ENCODE results near the gene NIPAL3. TPM values are rescaled to one million over a fixed set of nuclear protein-coding genes. Genes with fewer than 3 reads are reported as not detected.

The NIPAL3 gene
- total RNA-seq, 4 donors from 2014 or later, result 34.8 to 55.8 (median 46.8) TPM

GRCh38 chr1:24470592-24470991, 55.0 kb downstream of the NIPAL3 start:
- in situ Hi-C loops (cut with MboI; ENCODE audit: low pct_ligation_motif_present in 1 of 4, low pct_unique_long_range_greater_than_20kb in 1 of 4, low sequenced_read_pairs in 3 of 4), result no loop called here
- no peak for TF ChIP-seq POLR2A (IDR thresholded peaks at IDR 0.05)
- no peak for TF ChIP-seq CTCF (IDR thresholded peaks at IDR 0.05)
- 83% methylated on average over 2 of the region's 2 CpGs for WGBS, 2 donors (ENCODE audit: low coverage in 1 of 2)

GRCh38 chr1:24472527-24473251, 57.1 kb downstream of the NIPAL3 start:
- no peaks in the 10 kb centered on the region for H3K27me3 ChIP-seq
- peaks cover 0 to 4% (median 0%) of the 10 kb centered on the region in 4 donors for H3K36me3 ChIP-seq
- no peaks in the 10 kb centered on the region for H3K4me1 ChIP-seq
- no peak overlapping the region for H3K4me3 ChIP-seq
- 90 to 91% methylated on average over 6 to 11 of the region's 11 CpGs for WGBS, 2 donors (ENCODE audit: low coverage in 1 of 2)
- no peak for DNase-seq
- no peak for TF ChIP-seq CTCF (IDR thresholded peaks at IDR 0.05)
- no peak for TF ChIP-seq EP300 (IDR thresholded peaks at IDR 0.05; ENCODE audit: low read depth)
- no peaks in the 10 kb centered on the region for H3K9me3 ChIP-seq
- H3K27ac ChIP-seq, result no peak overlapping the region
- intact Hi-C loops (cut with DNase I; ENCODE audit: low total_unique reads) (no loop called here), in situ Hi-C loops (cut with MboI; ENCODE audit: low pct_ligation_motif_present in 1 of 4, low pct_unique_long_range_greater_than_20kb in 1 of 4, low sequenced_read_pairs in 3 of 4) (no loop called here)

More at GRCh38 chr1:24470592-24470991, 55.0 kb downstream of the NIPAL3 start:
- Histone ChIP-seq H3K9me3 (no peaks in the 10 kb centered on the region), H3K4me1 (no peaks in the 10 kb centered on the region), H3K27ac (no peak overlapping the region), H3K27me3 (no peaks in the 10 kb centered on the region), H3K4me3 (no peak overlapping the region), H3K36me3 (peaks cover 0 to 4% (median 0%) of the 10 kb centered on the region in 4 donors)
- no peak for DNase-seq
- intact Hi-C loops (cut with DNase I; ENCODE audit: low total_unique reads), result no loop called here

- Histone ChIP-seq H3K9me3 (no peaks in the 10 kb centered on the region), H3K27me3 (no peaks in the 10 kb centered on the region), H3K4me1 (no peaks in the 10 kb centered on the region), H3K27ac (no peak overlapping the region), H3K36me3 (peaks cover 0 to 4% (median 0%) of the 10 kb centered on the region in 4 donors), H3K4me3 (no peak overlapping the region)
- intact Hi-C loops (cut with DNase I; ENCODE audit: low total_unique reads) (no loop called here), in situ Hi-C loops (cut with MboI; ENCODE audit: low pct_ligation_motif_present in 1 of 4, low pct_unique_long_range_greater_than_20kb in 1 of 4, low sequenced_read_pairs in 3 of 4) (no loop called here)
- DNase-seq, result no peak
- no peak for TF ChIP-seq POLR2A (IDR thresholded peaks at IDR 0.05)
- no peak for TF ChIP-seq CTCF (IDR thresholded peaks at IDR 0.05)
- TF ChIP-seq POLR2AphosphoS5 (IDR thresholded peaks at IDR 0.05), result no peak
- no peak for TF ChIP-seq EP300 (IDR thresholded peaks at IDR 0.05; ENCODE audit: low read depth)
These were observed 58.6 kb downstream of the NIPAL3 start for GRCh38 chr1:24474193-24474592.

DNA sequence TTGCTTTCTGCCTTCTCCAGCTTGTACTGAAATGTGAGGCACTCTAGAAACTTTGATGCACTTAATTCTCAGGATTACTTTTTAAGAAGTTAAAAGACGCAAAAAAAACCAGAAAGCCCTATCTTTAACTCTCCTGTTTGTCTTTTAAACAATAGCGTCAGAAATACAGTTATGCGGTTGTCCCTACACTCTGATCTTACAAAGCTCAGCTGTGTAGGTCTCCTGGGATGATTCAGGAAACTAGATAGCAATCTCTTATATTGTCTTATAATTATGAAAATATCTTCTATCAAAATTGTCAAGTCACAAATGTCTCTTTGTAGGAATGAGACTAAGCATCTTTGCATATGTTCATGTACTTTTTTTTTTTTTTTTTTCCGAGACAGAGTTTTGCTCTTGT, 60.1 kb downstream of the NIPAL3 start:
- H3K4me1 ChIP-seq, result no peaks in the 10 kb centered on the region
- no peaks in the 10 kb centered on the region for H3K27me3 ChIP-seq
- no peak overlapping the region for H3K4me3 ChIP-seq
- in situ Hi-C loops (cut with MboI; ENCODE audit: low pct_ligation_motif_present in 1 of 4, low pct_unique_long_range_greater_than_20kb in 1 of 4, low sequenced_read_pairs in 3 of 4) (no loop called here), intact Hi-C loops (cut with DNase I; ENCODE audit: low total_unique reads) (no loop called here)
- TF ChIP-seq POLR2AphosphoS5 (IDR thresholded peaks at IDR 0.05), result no peak
- TF ChIP-seq CTCF (IDR thresholded peaks at IDR 0.05), result no peak
- TF ChIP-seq POLR2A (IDR thresholded peaks at IDR 0.05), result no peak
- TF ChIP-seq EP300 (IDR thresholded peaks at IDR 0.05; ENCODE audit: low read depth), result no peak
- no peaks in the 10 kb centered on the region for H3K9me3 ChIP-seq
- H3K36me3 ChIP-seq, result peaks cover 0 to 4% (median 0%) of the 10 kb centered on the region in 4 donors
- DNase-seq, result no peak
- 84 to 85% methylated on average over 4 of the region's 4 CpGs for WGBS, 2 donors (ENCODE audit: low coverage in 1 of 2)
- no peak overlapping the region for H3K27ac ChIP-seq
